Nephron (organoid): ENCODE results near the gene C19orf12.
A peak's percentile ranks its signal among the peaks of the same experiment; 100 is the strongest.

Experiments
- H3K27ac Mint-ChIP-seq, 3 experiments: 2 replicates each; pipeline ENCODE4 v1.8.0; 2020; ENCODE audit warnings: mixed read lengths in 3 of 3, mild to moderate bottlenecking in 2 of 3, moderate library complexity in 1 of 3
- H3K27me3 Mint-ChIP-seq: 2 replicates; pipeline ENCODE4 v1.8.0; 2021; ENCODE audit warnings: low read depth, mild to moderate bottlenecking, moderate library complexity, mixed read lengths
- H3K36me3 Mint-ChIP-seq: 2 replicates; pipeline ENCODE4 v1.8.0; 2020; ENCODE audit warnings: low read depth, mixed read lengths
- H3K4me1 Mint-ChIP-seq: 2 replicates; pipeline ENCODE4 v1.8.0; 2020; ENCODE audit warnings: mixed read lengths
- H3K4me3 Mint-ChIP-seq, 3 experiments: 2 replicates each; pipeline ENCODE4 v1.8.0; 2020; ENCODE audit warnings: mild to moderate bottlenecking in 3 of 3, mixed read lengths in 3 of 3, moderate library complexity in 2 of 3
- H3K9me3 Mint-ChIP-seq: 2 replicates; pipeline ENCODE4 v1.8.0; 2020; ENCODE audit warnings: mixed read lengths
- CTCF ChIP-seq, 3 experiments: fragments of 200-600 bp; sonication (generic); IDR thresholded peaks; one replicate each; pipeline ENCODE4 v1.5.0; 2021; ENCODE audit warnings: antibody characterized with exemption in 3 of 3; ENCODE audit not compliant: unreplicated experiment in 3 of 3

The C19orf12 gene

GRCh38 chr19:29695765-29696564 is 19.1 kb downstream of the C19orf12 start:
- Mint-ChIP-seq H3K4me3 (no peak overlapping the region), H3K4me1 (no peaks in the 10 kb centered on the region), H3K9me3 (no peaks in the 10 kb centered on the region), H3K27ac (no peak overlapping the region), H3K27me3 (no peaks in the 10 kb centered on the region), H3K36me3 (no peaks in the 10 kb centered on the region)
- no peak for TF ChIP-seq CTCF (IDR thresholded peaks at IDR 0.05; ENCODE audit: unreplicated experiment in 3 of 3)

GRCh38 chr19:29694669-29695627 is 20.1 kb downstream of the C19orf12 start:
- Mint-ChIP-seq H3K4me3 (no peak overlapping the region), H3K4me1 (no peaks in the 10 kb centered on the region), H3K36me3 (no peaks in the 10 kb centered on the region), H3K27ac (no peak overlapping the region), H3K27me3 (no peaks in the 10 kb centered on the region), H3K9me3 (no peaks in the 10 kb centered on the region)
- peak; percentile 75 to 83 (median 81) for TF ChIP-seq CTCF (IDR thresholded peaks at IDR 0.05; ENCODE audit: unreplicated experiment in 3 of 3)

- Mint-ChIP-seq H3K36me3 (peaks cover 5% of the 10 kb centered on the region), H3K4me3 (no peak overlapping the region), H3K27me3 (no peaks in the 10 kb centered on the region), H3K27ac (no peak overlapping the region), H3K9me3 (peaks cover 4% of the 10 kb centered on the region), H3K4me1 (no peaks in the 10 kb centered on the region)
- no peak for TF ChIP-seq CTCF (IDR thresholded peaks at IDR 0.05; ENCODE audit: unreplicated experiment in 3 of 3)
Measured at GRCh38 chr19:29694161-29694560, 20.9 kb downstream of the C19orf12 start.

- peaks cover 15% of the 10 kb centered on the region for H3K4me1 Mint-ChIP-seq
- H3K27me3 Mint-ChIP-seq: peaks cover 3% of the 10 kb centered on the region
- no peak overlapping the region for H3K4me3 Mint-ChIP-seq
- H3K9me3 Mint-ChIP-seq: peaks cover 4% of the 10 kb centered on the region
- peak in 2 of 3 experiments; percentile 16 to 28 for TF ChIP-seq CTCF (IDR thresholded peaks at IDR 0.05; ENCODE audit: unreplicated experiment in 3 of 3)
- peaks cover 5% of the 10 kb centered on the region for H3K36me3 Mint-ChIP-seq
- H3K27ac Mint-ChIP-seq: no peak overlapping the region
Measured at GRCh38 chr19:29690842-29691241, 24.2 kb downstream of the C19orf12 start.

- Mint-ChIP-seq H3K4me3 (no peak overlapping the region), H3K27me3 (peaks cover 4% of the 10 kb centered on the region), H3K36me3 (peaks cover 5% of the 10 kb centered on the region), H3K4me1 (peaks cover 21% of the 10 kb centered on the region), H3K9me3 (peaks cover 4% of the 10 kb centered on the region), H3K27ac (peak overlapping the region in 2 of 3 experiments; percentile 10 to 55)
- no peak for TF ChIP-seq CTCF (IDR thresholded peaks at IDR 0.05; ENCODE audit: unreplicated experiment in 3 of 3)
Measured at GRCh38 chr19:29687897-29688728, 26.9 kb downstream of the C19orf12 start.
